ENCODE results near the gene FN3K. TPM values are rescaled to one million over a fixed set of nuclear protein-coding genes. Genes with fewer than 3 reads are reported as not detected.

FN3K gene
- total RNA-seq, 1 experiment from 2014 or later = 28.3 TPM

- peaks cover 13% of the 10 kb centered on the region in 2 experiments; a peak in 4 of 5 replicates for H3K9me3 Mint-ChIP-seq
- H3T11ph ChIP-seq (ENCODE audit: low read length) = no peak overlapping the region
- peak overlapping the region; percentile 26 for H3K4me2 ChIP-seq (ENCODE audit: insufficient read depth, insufficient read length, low read length)
- no peak overlapping the region for H3K56ac ChIP-seq (ENCODE audit: insufficient read length, low read depth, low read length)
- no peaks in the 10 kb centered on the region for H3K79me2 ChIP-seq (ENCODE audit: insufficient read depth, low read length)
- no peak overlapping the region for H2BK5ac ChIP-seq (ENCODE audit: insufficient read length, low read length)
- peaks cover 56% of the 10 kb centered on the region for H3K27me3 Mint-ChIP-seq (ENCODE audit: low read depth)
- DNase-seq = peak; percentile 30
- H4K8ac ChIP-seq (replicated peaks; ENCODE audit: insufficient read length, low read depth, low read length) = no peak overlapping the region
- H2BK120ac ChIP-seq (ENCODE audit: low read depth, low read length, poor library complexity, severe bottlenecking) = no peak overlapping the region
- no peak overlapping the region for H3K23ac ChIP-seq (ENCODE audit: insufficient read length, low read depth, low read length)
- no peak overlapping the region for H3K14ac ChIP-seq (ENCODE audit: insufficient read depth, low read length)
- no peak overlapping the region for H4K91ac ChIP-seq (ENCODE audit: insufficient read length, low read depth, low read length)
- H3K4me1 Mint-ChIP-seq = peaks cover 2 to 6% of the 10 kb centered on the region in 2 experiments; a peak in 2 of 4 replicates
- no peak overlapping the region for H2AK5ac ChIP-seq (ENCODE audit: insufficient read length, low read length)
- H3K27ac ChIP-seq (ENCODE audit: insufficient read length, low read depth, low read length) = no peak overlapping the region
- no peak overlapping the region for H2BK15ac ChIP-seq (ENCODE audit: low read depth, low read length)
- H3K4ac ChIP-seq (ENCODE audit: low read depth, low read length) = no peak overlapping the region
- peaks cover 0 to 8% (median 7%) of the 10 kb centered on the region in 3 experiments; a peak in 5 of 7 replicates for H3K36me3 Mint-ChIP-seq (ENCODE audit: insufficient read depth in 1 of 3, low read depth in 3 of 3)
- H3K4me3 Mint-ChIP-seq = peak overlapping the region; percentile 55 to 70; a peak in 4 of 5 replicates
- H3K18ac ChIP-seq (ENCODE audit: insufficient read length, low read depth, low read length) = no peak overlapping the region
- H2BK12ac ChIP-seq (ENCODE audit: insufficient read length, low read depth, low read length) = no peak overlapping the region
- no peaks in the 10 kb centered on the region for H4K20me1 ChIP-seq (ENCODE audit: control insufficient read depth, insufficient read depth, insufficient read length)
- no CpG with 5 or more reads among the region's 32 CpGs for WGBS (ENCODE audit: extremely low coverage, insufficient read length, low lambda C conversion rate)
- H3K4me1 ChIP-seq (ENCODE audit: insufficient read depth, low read length) = no peaks in the 10 kb centered on the region
- no peaks in the 10 kb centered on the region for H3K9me3 ChIP-seq (ENCODE audit: control insufficient read depth, low read depth, low read length)
- H4K5ac ChIP-seq (ENCODE audit: insufficient read length, low read depth, low read length) = no peak overlapping the region
- H3K27me3 ChIP-seq (ENCODE audit: insufficient read depth, low read length) = peaks cover 15% of the 10 kb centered on the region; the same call in 1 of the 2 replicates
- H3K23me2 ChIP-seq (ENCODE audit: insufficient read length, low read depth, low read length, poor library complexity, severe bottlenecking) = peaks cover 7% of the 10 kb centered on the region
- H2BK20ac ChIP-seq (ENCODE audit: low read depth, low read length, poor library complexity, severe bottlenecking) = no peak overlapping the region
- TF ChIP-seq, protein P1, sequence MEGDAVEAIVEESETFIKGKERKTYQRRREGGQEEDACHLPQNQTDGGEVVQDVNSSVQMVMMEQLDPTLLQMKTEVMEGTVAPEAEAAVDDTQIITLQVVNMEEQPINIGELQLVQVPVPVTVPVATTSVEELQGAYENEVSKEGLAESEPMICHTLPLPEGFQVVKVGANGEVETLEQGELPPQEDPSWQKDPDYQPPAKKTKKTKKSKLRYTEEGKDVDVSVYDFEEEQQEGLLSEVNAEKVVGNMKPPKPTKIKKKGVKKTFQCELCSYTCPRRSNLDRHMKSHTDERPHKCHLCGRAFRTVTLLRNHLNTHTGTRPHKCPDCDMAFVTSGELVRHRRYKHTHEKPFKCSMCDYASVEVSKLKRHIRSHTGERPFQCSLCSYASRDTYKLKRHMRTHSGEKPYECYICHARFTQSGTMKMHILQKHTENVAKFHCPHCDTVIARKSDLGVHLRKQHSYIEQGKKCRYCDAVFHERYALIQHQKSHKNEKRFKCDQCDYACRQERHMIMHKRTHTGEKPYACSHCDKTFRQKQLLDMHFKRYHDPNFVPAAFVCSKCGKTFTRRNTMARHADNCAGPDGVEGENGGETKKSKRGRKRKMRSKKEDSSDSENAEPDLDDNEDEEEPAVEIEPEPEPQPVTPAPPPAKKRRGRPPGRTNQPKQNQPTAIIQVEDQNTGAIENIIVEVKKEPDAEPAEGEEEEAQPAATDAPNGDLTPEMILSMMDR (conservative IDR thresholded peaks at IDR 0.05) = no peak
- no peak overlapping the region for H3K27ac Mint-ChIP-seq
- no peak overlapping the region for H2AFZ ChIP-seq (ENCODE audit: low read length)
- H3K9ac ChIP-seq (ENCODE audit: extremely low read depth, insufficient read length, low read length) = no peak overlapping the region
- H3K79me1 ChIP-seq (ENCODE audit: insufficient read depth, low read depth, low read length, poor library complexity, severe bottlenecking) = no peaks in the 10 kb centered on the region
These were observed 37.7 kb upstream of the FN3K start for GRCh38 chr17:82697808-82698064.

Measured in H9 (cell line).